GM12891 (cell line): ENCODE measurements around the gene ADAT3.

Experiments
- PAX5 ChIP-seq: IDR thresholded peaks from 2 replicates; pipeline ENCODE4 v1.6.1; 2011; ENCODE audit warnings: low read length, moderate library complexity, mild to moderate bottlenecking; ENCODE audit not compliant: insufficient read depth, severe bottlenecking
- POLR2A ChIP-seq: IDR thresholded peaks from 2 replicates; pipeline ENCODE4 v1.6.1; 2011; ENCODE audit warnings: low read depth, low read length, control low read depth
- POLR2AphosphoS5 ChIP-seq: IDR thresholded peaks from 2 replicates; pipeline ENCODE4 v1.6.1; 2011; ENCODE audit warnings: low read depth, low read length, control low read depth
- TAF1 ChIP-seq: IDR thresholded peaks from 2 replicates; pipeline ENCODE4 v1.6.1; 2011; ENCODE audit warnings: low read depth, low read length, control low read depth

DNA sequence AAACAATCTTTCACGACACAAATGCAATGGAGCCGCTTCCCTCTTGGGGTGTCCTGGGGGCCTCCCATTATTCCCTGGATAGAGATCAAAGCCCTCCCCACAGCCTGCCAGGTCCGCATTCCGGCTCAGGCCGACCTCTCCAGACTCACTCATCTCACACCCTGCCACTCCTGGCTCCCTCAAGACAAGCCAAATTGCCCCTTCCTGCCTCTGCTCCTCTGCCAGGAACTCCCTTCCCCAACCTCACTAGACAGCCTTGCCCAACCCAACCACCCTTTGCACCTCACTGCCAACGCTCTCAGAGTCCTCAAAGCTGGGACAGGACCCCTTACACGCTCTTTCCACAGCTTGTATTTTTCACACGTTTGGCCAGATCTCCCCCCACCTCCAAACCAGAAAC, 21.4 kb upstream of the ADAT3 start:
- TF ChIP-seq POLR2A: no peak
- no peak for TF ChIP-seq TAF1
- TF ChIP-seq PAX5: no peak
- no peak for TF ChIP-seq POLR2AphosphoS5
